AG09309 (cell line): Measurements from ENCODE around the gene GJB1.

Experiments used
- DNase-seq: peaks from one replicate; pipeline ENCODE4 v3.0.0-alpha.2; 2010; ENCODE audit warnings: low read depth
- H3K4me3 ChIP-seq: 2 replicates; pipeline ENCODE4 v1.5.1; 2011; ENCODE audit warnings: mild to moderate bottlenecking, low read depth, low read length, moderate library complexity; ENCODE audit not compliant: control insufficient read depth
- CTCF ChIP-seq: IDR thresholded peaks from 2 replicates; pipeline ENCODE4 v1.5.1; 2011; ENCODE audit warnings: mild to moderate bottlenecking, low read depth, low read length, inconsistent platforms; ENCODE audit not compliant: insufficient read depth, control insufficient read depth; ENCODE audit errors: missing control alignments

The GJB1 gene

GRCh38 chrX:71181558-71181909, 41.5 kb upstream of the GJB1 start:
- peak overlapping the region; percentile 45 for H3K4me3 ChIP-seq
- TF ChIP-seq CTCF: no peak
- no peak for DNase-seq

- H3K4me3 ChIP-seq: peak overlapping the region; percentile 45
- no peak for TF ChIP-seq CTCF
- peak; percentile 92 for DNase-seq
Measured at GRCh38 chrX:71181910-71182799, 40.9 kb upstream of the GJB1 start.

GRCh38 chrX:71182871-71183270, 40.2 kb upstream of the GJB1 start:
- no peak overlapping the region; the same call in 1 of the 2 replicates for H3K4me3 ChIP-seq
- no peak for DNase-seq
- no peak for TF ChIP-seq CTCF

GRCh38 chrX:71183341-71183740, 39.7 kb upstream of the GJB1 start:
- H3K4me3 ChIP-seq: no peak overlapping the region
- DNase-seq: no peak
- TF ChIP-seq CTCF: no peak

GRCh38 chrX:71184092-71184491, 38.9 kb upstream of the GJB1 start:
- TF ChIP-seq CTCF: no peak
- DNase-seq: no peak

GRCh38 chrX:71184803-71185495, 38.1 kb upstream of the GJB1 start:
- no peak for DNase-seq
- no peak overlapping the region for H3K4me3 ChIP-seq
- no peak for TF ChIP-seq CTCF

More at GRCh38 chrX:71184092-71184491, 38.9 kb upstream of the GJB1 start:
- no peak overlapping the region for H3K4me3 ChIP-seq
